HepG2 (cell line): Measurements from ENCODE around the gene CYP4F2. TPM values are rescaled to one million over a fixed set of nuclear protein-coding genes. Genes with fewer than 3 reads are reported as not detected.
A peak's percentile ranks its signal among the peaks of the same experiment; 100 is the strongest.

Experiments used
- ATAC-seq: fragments of 200-7000 bp; cut with Tn5 transposase; 3 replicates; pipeline ENCODE4 v1.9.1; 2020; ENCODE audit warnings: mild to moderate bottlenecking, moderate library complexity
- BruUV-seq: library from RNA; stranded (reverse); fragments of 400-500 nt; replicated peaks from 2 replicates; lab custom pipeline; 2021; lab: Mats Ljungman, UMichigan
- CTCF ChIA-PET: fragments of 300-600 bp; formaldehyde crosslinking; extraction: SDS; loops from one replicate; lab custom pipeline; 2021; ENCODE audit warnings: low total read pairs, inconsistent platforms, low intra/inter-chr PET ratio; lab: Yijun Ruan, JAX
- POLR2A ChIA-PET: fragments of 350-600 bp; sonication (Branson Sonifier 250); formaldehyde crosslinking; loops from one replicate; lab custom pipeline; 2020; ENCODE audit warnings: antibody characterized with exemption, inconsistent platforms; lab: Yijun Ruan, JAX
- DNase-seq: peaks from one replicate; pipeline ENCODE4 v3.0.0-alpha.2; 2015; ENCODE audit warnings: low spot score
- FAIRE-seq: peaks from 3 replicates; lab custom pipeline; 2011; peaks lifted over from hg19 to GRCh38; lab: Jason Lieb, UNC
- H2AFZ ChIP-seq: one replicate; pipeline ENCODE4 v1.6.1; 2011; ENCODE audit warnings: low read length, inconsistent platforms
- H3K27ac ChIP-seq: fragments of 300-600 bp; 3 replicates; pipeline ENCODE4 v1.8.0; 2011; ENCODE audit warnings: mixed run types, mild to moderate bottlenecking, mixed read lengths, low read length, inconsistent platforms; ENCODE audit not compliant: insufficient read depth; ENCODE audit errors: extremely low read length
- H3K27me3 ChIP-seq, 2 experiments: fragments of 200-600 bp in 1 of 2; 2 replicates in 1 of 2; 3 replicates in 1 of 2; pipeline versions ENCODE4 v1.6.0 to v1.8.0; 2011; ENCODE audit warnings: low read length in 2 of 2, mild to moderate bottlenecking in 2 of 2, moderate library complexity in 2 of 2, inconsistent platforms in 1 of 2; ENCODE audit not compliant: insufficient read depth in 2 of 2, control insufficient read depth in 1 of 2
- H3K36me3 ChIP-seq, 2 experiments: fragments of 200-600 bp in 1 of 2; replicated peaks in 1 of 2; 2 replicates in 1 of 2; 3 replicates in 1 of 2; pipeline versions ENCODE4 v1.5.1 to v1.8.0; 2011; ENCODE audit warnings: low read length in 2 of 2, inconsistent platforms in 1 of 2; ENCODE audit not compliant: insufficient read depth in 2 of 2, control insufficient read depth in 1 of 2
- H3K4me1 ChIP-seq: 2 replicates; pipeline ENCODE4 v1.5.1; 2012; ENCODE audit warnings: low read length, inconsistent platforms; ENCODE audit not compliant: insufficient read depth
- H3K4me2 ChIP-seq: 2 replicates; pipeline ENCODE4 v1.6.0; 2011; ENCODE audit warnings: low read depth, low read length, inconsistent platforms
- H3K4me3 ChIP-seq, 3 experiments: fragments of 200-600 bp in 1 of 3; sonication (generic), shearing (Covaris generic) in 1 of 3; replicated peaks in 1 of 3; 2 replicates each; pipeline ENCODE4 v1.5.1; 2011 to 2016; ENCODE audit warnings: low read length in 3 of 3, inconsistent platforms in 2 of 3, low read depth in 2 of 3, mild to moderate bottlenecking in 2 of 3, control low read depth in 1 of 3, mixed read lengths in 1 of 3; ENCODE audit not compliant: insufficient read depth in 1 of 3
- H3K79me2 ChIP-seq: one replicate; pipeline ENCODE4 v1.6.1; 2011; ENCODE audit warnings: low read length, inconsistent platforms; ENCODE audit not compliant: insufficient read depth
- H3K9ac ChIP-seq: 2 replicates; pipeline ENCODE4 v1.6.0; 2011; ENCODE audit warnings: mild to moderate bottlenecking, low read depth, low read length, inconsistent platforms; ENCODE audit not compliant: insufficient read depth
- H3K9me3 ChIP-seq: 2 replicates; pipeline ENCODE4 v1.5.1; 2012; ENCODE audit warnings: mild to moderate bottlenecking, low read length
- H4K20me1 ChIP-seq: 2 replicates; pipeline ENCODE4 v1.6.0; 2011; ENCODE audit warnings: inconsistent platforms, mild to moderate bottlenecking, low read length, moderate library complexity; ENCODE audit not compliant: insufficient read depth
- CEBPG ChIP-seq: IDR thresholded peaks from 2 replicates; pipeline ENCODE4 v1.6.1; 2016
- HMG20B ChIP-seq: conservative IDR thresholded peaks from 2 replicates; pipeline ENCODE4 v1.6.1; 2016; ENCODE audit warnings: missing genetic modification reagents, missing compliant biosample characterization
- KDM6A ChIP-seq: IDR thresholded peaks from 2 replicates; pipeline ENCODE4 v1.6.1; 2016; ENCODE audit warnings: low read depth
- MYNN ChIP-seq: sonication (generic); formaldehyde crosslinking; IDR thresholded peaks from 2 replicates; pipeline ENCODE4 v1.4.0; 2020; ENCODE audit warnings: mild to moderate bottlenecking, low read depth, missing genetic modification reagents
- NPAS2 ChIP-seq: sonication (generic); formaldehyde crosslinking; IDR thresholded peaks from 2 replicates; pipeline ENCODE4 v1.8.0; 2022; ENCODE audit warnings: mild to moderate bottlenecking, missing genetic modification reagents, borderline replicate concordance
- RFX3 ChIP-seq: IDR thresholded peaks from 2 replicates; pipeline ENCODE4 v1.6.1; 2016; ENCODE audit warnings: missing biosample characterization, missing genetic modification reagents
- SMC3 ChIP-seq: IDR thresholded peaks from 2 replicates; pipeline ENCODE4 v1.6.1; 2011; ENCODE audit warnings: low read length, improper control_type of control experiment
- SOX6 ChIP-seq, 2 experiments: fragments of 450-650 bp in 1 of 2; sonication (generic) in 1 of 2; formaldehyde crosslinking in 1 of 2; IDR thresholded peaks; 2 replicates each; pipeline versions ENCODE4 v1.4.0 to v1.6.1; 2017 to 2020; ENCODE audit warnings: antibody characterized with exemption in 1 of 2, mild to moderate bottlenecking in 1 of 2, missing genetic modification reagents in 1 of 2
- THAP11 ChIP-seq: IDR thresholded peaks from 2 replicates; pipeline ENCODE4 v1.6.1; 2016; ENCODE audit warnings: missing biosample characterization, missing genetic modification reagents
- ZNF205 ChIP-seq: IDR thresholded peaks from 2 replicates; pipeline ENCODE4 v1.6.1; 2018; ENCODE audit warnings: missing biosample characterization, missing genetic modification reagents
- ZNF230 ChIP-seq: sonication (generic); formaldehyde crosslinking; IDR thresholded peaks from 2 replicates; pipeline ENCODE4 v1.4.0; 2020; ENCODE audit warnings: mild to moderate bottlenecking, missing genetic modification reagents
- ZNF296 ChIP-seq: sonication (generic); formaldehyde crosslinking; conservative IDR thresholded peaks from 2 replicates; pipeline ENCODE4 v1.5.0; 2020; ENCODE audit warnings: mild to moderate bottlenecking, missing genetic modification reagents
- ZNF598 ChIP-seq: sonication (generic); formaldehyde crosslinking; IDR thresholded peaks from 2 replicates; pipeline ENCODE4 v1.5.1; 2020; ENCODE audit warnings: mild to moderate bottlenecking, missing genetic modification reagents, borderline replicate concordance
- WGBS: methylation state at CpG from one replicate; pipeline ENCODE4 v1.1.6; 2017; ENCODE audit warnings: low lambda C conversion rate; 5-methylcytosine and 5-hydroxymethylcytosine counted together
- in situ Hi-C: cut with HindIII; loops from 2 replicates; pipeline ENCODE4 v1.10.0; 2017; ENCODE audit warnings: low pct_unique_long_range_greater_than_20kb; ENCODE audit not compliant: extremely low pct_ligation_motif_present
- intact Hi-C: fragments of 100-400 bp; cut with micrococcal nuclease; formaldehyde crosslinking; loops from one replicate; pipeline ENCODE4 v1.10.0; 2022; ENCODE audit not compliant: unreplicated experiment
- polyA plus RNA-seq, 8 experiments: library from polyadenylated mRNA; depleted of rRNA in 3 of 8; stranded (reverse) in 7 of 8; unstranded in 1 of 8; fragments of >200 nt; fragmentation: Illumina TruSeq in 4 of 8; extraction: Trizol in 4 of 8; gene quantifications; 2 replicates each; pipeline versions ENCODE4 v1.2.1 to v1.2.3, GENCODE V29; 2011 to 2016; ENCODE audit warnings: low read depth in 4 of 8, missing spikeins in 1 of 8, mixed read lengths in 1 of 8; ENCODE audit not compliant: insufficient read depth in 1 of 8
- total RNA-seq, 5 experiments: library from RNA; depleted of rRNA; stranded (reverse); fragments of >200 nt; fragmentation: Illumina TruSeq; extraction: Trizol; gene quantifications; 2 replicates each; pipeline ENCODE4 v1.2.3, GENCODE V29; 2016; ENCODE audit warnings: low read depth in 1 of 5
- TF ChIP-seq, protein P1 (sequence below): sonication (generic); formaldehyde crosslinking; IDR thresholded peaks from 2 replicates; pipeline ENCODE4 v1.8.0; 2022; ENCODE audit warnings: missing genetic modification reagents, mild to moderate bottlenecking, moderate library complexity, borderline replicate concordance
- TF ChIP-seq, protein P2 (sequence below): sonication (generic); formaldehyde crosslinking; IDR thresholded peaks from 2 replicates; pipeline ENCODE4 v1.5.0; 2020; ENCODE audit warnings: mild to moderate bottlenecking, missing genetic modification reagents, borderline replicate concordance
- TF ChIP-seq, protein P3 (sequence below): sonication (generic); formaldehyde crosslinking; IDR thresholded peaks from 2 replicates; pipeline ENCODE4 v1.4.0; 2020; ENCODE audit warnings: missing genetic modification reagents
- TF ChIP-seq, protein P4 (sequence below): IDR thresholded peaks from 2 replicates; pipeline ENCODE4 v1.6.1; 2016
- TF ChIP-seq, protein P5 (sequence below): sonication (generic); formaldehyde crosslinking; IDR thresholded peaks from 2 replicates; pipeline ENCODE4 v1.5.1; 2020; ENCODE audit warnings: missing genetic modification reagents, mild to moderate bottlenecking, borderline replicate concordance

CYP4F2 gene
- total and polyA plus RNA-seq, 2 of the 13 experiments (the other 11 are each of a cell fraction or from before 2014, with no cell fraction given) = 3.7 to 3.9 TPM

DNA sequence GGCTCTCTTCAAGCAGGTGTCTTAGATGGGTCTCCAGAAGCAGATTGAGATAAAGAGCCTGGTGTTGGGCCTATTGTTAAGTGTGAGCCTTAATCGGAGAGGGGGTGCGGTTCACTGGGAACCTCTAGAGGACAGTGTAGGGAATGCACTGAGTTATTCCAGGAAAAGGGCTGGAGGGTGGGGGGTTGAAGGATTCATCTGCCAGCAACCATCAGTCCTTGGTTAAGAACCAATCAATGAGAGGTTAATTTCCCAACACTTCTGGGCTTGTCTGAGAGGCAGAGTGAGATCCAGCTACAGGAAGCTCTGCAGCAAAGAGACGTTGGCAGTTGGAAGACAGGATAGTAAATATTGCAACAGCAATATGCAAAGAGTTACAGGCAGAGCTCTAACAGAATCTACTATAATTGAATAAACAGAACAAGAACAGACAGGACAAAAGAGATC lies 28.7 kb downstream of the CYP4F2 start (continued):
- TF ChIP-seq, protein P1, sequence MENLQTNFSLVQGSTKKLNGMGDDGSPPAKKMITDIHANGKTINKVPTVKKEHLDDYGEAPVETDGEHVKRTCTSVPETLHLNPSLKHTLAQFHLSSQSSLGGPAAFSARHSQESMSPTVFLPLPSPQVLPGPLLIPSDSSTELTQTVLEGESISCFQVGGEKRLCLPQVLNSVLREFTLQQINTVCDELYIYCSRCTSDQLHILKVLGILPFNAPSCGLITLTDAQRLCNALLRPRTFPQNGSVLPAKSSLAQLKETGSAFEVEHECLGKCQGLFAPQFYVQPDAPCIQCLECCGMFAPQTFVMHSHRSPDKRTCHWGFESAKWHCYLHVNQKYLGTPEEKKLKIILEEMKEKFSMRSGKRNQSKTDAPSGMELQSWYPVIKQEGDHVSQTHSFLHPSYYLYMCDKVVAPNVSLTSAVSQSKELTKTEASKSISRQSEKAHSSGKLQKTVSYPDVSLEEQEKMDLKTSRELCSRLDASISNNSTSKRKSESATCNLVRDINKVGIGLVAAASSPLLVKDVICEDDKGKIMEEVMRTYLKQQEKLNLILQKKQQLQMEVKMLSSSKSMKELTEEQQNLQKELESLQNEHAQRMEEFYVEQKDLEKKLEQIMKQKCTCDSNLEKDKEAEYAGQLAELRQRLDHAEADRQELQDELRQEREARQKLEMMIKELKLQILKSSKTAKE (CRISPR knock-in tag) = no peak
- TF ChIP-seq, protein P2, sequence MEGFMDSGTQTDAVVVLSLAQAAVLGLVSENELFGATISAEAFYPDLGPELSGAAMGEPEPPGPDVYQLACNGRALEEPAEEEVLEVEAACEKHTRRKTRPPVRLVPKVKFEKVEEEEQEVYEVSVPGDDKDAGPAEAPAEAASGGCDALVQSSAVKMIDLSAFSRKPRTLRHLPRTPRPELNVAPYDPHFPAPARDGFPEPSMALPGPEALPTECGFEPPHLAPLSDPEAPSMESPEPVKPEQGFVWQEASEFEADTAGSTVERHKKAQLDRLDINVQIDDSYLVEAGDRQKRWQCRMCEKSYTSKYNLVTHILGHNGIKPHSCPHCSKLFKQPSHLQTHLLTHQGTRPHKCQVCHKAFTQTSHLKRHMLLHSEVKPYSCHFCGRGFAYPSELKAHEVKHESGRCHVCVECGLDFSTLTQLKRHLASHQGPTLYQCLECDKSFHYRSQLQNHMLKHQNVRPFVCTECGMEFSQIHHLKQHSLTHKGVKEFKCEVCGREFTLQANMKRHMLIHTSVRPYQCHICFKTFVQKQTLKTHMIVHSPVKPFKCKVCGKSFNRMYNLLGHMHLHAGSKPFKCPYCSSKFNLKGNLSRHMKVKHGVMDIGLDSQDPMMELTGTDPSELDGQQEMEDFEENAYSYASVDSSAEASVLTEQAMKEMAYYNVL = 0 out of 2 replicates have a peak, but pooled peaks have one; percentile 20
- TF ChIP-seq SOX6 (IDR thresholded peaks at IDR 0.05) (no peak), SOX6 (CRISPR knock-in tag; IDR thresholded peaks at IDR 0.05) (peak; percentile 43), CEBPG (peak; percentile 52; the same call in 1 of the 2 replicates), SMC3 (peak; percentile 59)
- TF ChIP-seq, protein P3, sequence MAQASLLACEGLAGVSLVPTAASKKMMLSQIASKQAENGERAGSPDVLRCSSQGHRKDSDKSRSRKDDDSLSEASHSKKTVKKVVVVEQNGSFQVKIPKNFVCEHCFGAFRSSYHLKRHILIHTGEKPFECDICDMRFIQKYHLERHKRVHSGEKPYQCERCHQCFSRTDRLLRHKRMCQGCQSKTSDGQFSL = peak; percentile 94
- TF ChIP-seq, all 625 proteins: peak for 15

DNA sequence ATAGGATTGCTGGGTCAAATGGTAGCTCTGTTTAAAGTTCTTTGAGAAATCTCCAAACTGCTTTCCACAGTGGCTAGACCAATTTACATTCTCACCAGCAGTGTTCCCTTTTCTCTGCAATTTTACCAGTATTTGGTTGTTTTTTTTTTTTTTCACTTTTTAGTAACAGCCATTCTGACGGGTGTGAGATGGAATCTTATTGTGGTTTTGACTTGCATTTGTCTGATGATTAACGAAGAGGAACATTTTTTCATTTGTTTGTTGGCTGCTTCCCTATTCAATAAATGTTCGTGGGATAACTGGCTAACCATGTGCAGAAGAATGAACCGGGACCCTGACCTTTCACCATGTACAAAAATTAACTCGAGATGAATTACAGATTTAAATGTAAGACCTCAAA lies 31.2 kb downstream of the CYP4F2 start:
- ChIA-PET POLR2A (interaction anchor here (1.3 kb wide), 1 partner anchor 30 kb away, joined by 3 read pairs; no protein-coding TSS in a partner anchor), CTCF (no interaction called here)
- no peaks in the 10 kb centered on the region for H3K9me3 ChIP-seq
- TF ChIP-seq MYNN (CRISPR knock-in tag) (no peak), ZNF205 (CRISPR knock-in tag) (no peak), KDM6A (CRISPR knock-in tag) (no peak), NPAS2 (CRISPR knock-in tag) (no peak), ZNF230 (CRISPR knock-in tag) (no peak), RFX3 (CRISPR knock-in tag) (no peak), THAP11 (no peak), HMG20B (CRISPR knock-in tag) (no peak), ZNF598 (CRISPR knock-in tag) (no peak), ZNF296 (CRISPR knock-in tag) (no peak)
- TF ChIP-seq, protein P4, sequence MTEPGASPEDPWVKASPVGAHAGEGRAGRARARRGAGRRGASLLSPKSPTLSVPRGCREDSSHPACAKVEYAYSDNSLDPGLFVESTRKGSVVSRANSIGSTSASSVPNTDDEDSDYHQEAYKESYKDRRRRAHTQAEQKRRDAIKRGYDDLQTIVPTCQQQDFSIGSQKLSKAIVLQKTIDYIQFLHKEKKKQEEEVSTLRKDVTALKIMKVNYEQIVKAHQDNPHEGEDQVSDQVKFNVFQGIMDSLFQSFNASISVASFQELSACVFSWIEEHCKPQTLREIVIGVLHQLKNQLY (CRISPR knock-in tag) = no peak
- TF ChIP-seq, protein P5, sequence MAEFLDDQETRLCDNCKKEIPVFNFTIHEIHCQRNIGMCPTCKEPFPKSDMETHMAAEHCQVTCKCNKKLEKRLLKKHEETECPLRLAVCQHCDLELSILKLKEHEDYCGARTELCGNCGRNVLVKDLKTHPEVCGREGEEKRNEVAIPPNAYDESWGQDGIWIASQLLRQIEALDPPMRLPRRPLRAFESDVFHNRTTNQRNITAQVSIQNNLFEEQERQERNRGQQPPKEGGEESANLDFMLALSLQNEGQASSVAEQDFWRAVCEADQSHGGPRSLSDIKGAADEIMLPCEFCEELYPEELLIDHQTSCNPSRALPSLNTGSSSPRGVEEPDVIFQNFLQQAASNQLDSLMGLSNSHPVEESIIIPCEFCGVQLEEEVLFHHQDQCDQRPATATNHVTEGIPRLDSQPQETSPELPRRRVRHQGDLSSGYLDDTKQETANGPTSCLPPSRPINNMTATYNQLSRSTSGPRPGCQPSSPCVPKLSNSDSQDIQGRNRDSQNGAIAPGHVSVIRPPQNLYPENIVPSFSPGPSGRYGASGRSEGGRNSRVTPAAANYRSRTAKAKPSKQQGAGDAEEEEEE (CRISPR knock-in tag) = no peak

More for the DNA sequence above, 31.2 kb downstream of the CYP4F2 start:
- no peak for ATAC-seq
- H3K4me2 ChIP-seq = no peak overlapping the region
- BruUV-seq = no TSS peak
- intact Hi-C loops (no loop called here), in situ Hi-C loops (no loop called here)
- H2AFZ ChIP-seq = no peak overlapping the region
- 1% methylated on average over 5 of the region's 5 CpGs for WGBS
- no peaks in the 10 kb centered on the region for H3K79me2 ChIP-seq
- H3K27ac ChIP-seq = no peak overlapping the region
- H3K27me3 ChIP-seq = peaks cover 2% of the 10 kb centered on the region in 2 experiments; a peak in 1 of 5 replicates
- H3K9ac ChIP-seq = no peak overlapping the region
- DNase-seq = no peak
- no peak overlapping the region for H3K4me3 ChIP-seq
- H4K20me1 ChIP-seq = no peaks in the 10 kb centered on the region
- no peaks in the 10 kb centered on the region for H3K36me3 ChIP-seq
- FAIRE-seq = no peak
- H3K4me1 ChIP-seq = 0 out of 2 replicates have a peak, but pooled peaks cover 12% of the 10 kb centered on the region
